Endodermal cell (in vitro differentiated cells): ENCODE measurements around the gene TSGA10. TPM values are rescaled to one million over a fixed set of nuclear protein-coding genes. Genes with fewer than 3 reads are reported as not detected.
"Not testable (repeated sequence)": the region's sequence is repeated elsewhere in the genome, so short reads cannot be mapped to it uniquely, and the experiment has no call there.

Experiments
- DNase-seq: peaks from one replicate; pipeline ENCODE4 v3.0.0-alpha.2; 2017
- H3K27ac ChIP-seq: 2 replicates; pipeline ENCODE4 v1.5.1; 2013; ENCODE audit warnings: mild to moderate bottlenecking, low read depth, low read length, moderate library complexity
- H3K27me3 ChIP-seq: 2 replicates; pipeline ENCODE4 v1.6.1; 2013; ENCODE audit warnings: mild to moderate bottlenecking, low read length, moderate library complexity; ENCODE audit not compliant: insufficient read depth, control insufficient read depth, poor library complexity, severe bottlenecking
- H3K36me3 ChIP-seq: 2 replicates; pipeline ENCODE4 v1.7.0; 2013; ENCODE audit warnings: mild to moderate bottlenecking, low read length, moderate library complexity; ENCODE audit not compliant: control insufficient read depth, insufficient read depth
- H3K4me1 ChIP-seq: one replicate; pipeline ENCODE4 v1.7.0; 2013; ENCODE audit warnings: low read length; ENCODE audit not compliant: control insufficient read depth, insufficient read depth
- H3K4me3 ChIP-seq: 2 replicates; pipeline ENCODE4 v1.5.1; 2013; ENCODE audit warnings: mild to moderate bottlenecking, low read length, moderate library complexity
- H3K9ac ChIP-seq: 2 replicates; pipeline ENCODE4 v1.6.1; 2013; ENCODE audit warnings: mild to moderate bottlenecking, low read length, moderate library complexity; ENCODE audit not compliant: poor library complexity, severe bottlenecking; ENCODE audit errors: extremely low read depth
- H3K9me3 ChIP-seq: 2 replicates; pipeline ENCODE4 v1.6.1; 2013; ENCODE audit warnings: mild to moderate bottlenecking, low read length, moderate library complexity; ENCODE audit not compliant: control insufficient read depth
- H3K27ac Mint-ChIP-seq: 2 replicates; pipeline ENCODE4 v1.8.0; 2020; ENCODE audit warnings: mixed read lengths
- H3K27me3 Mint-ChIP-seq: 2 replicates; pipeline ENCODE4 v1.8.0; 2021; ENCODE audit warnings: mild to moderate bottlenecking, mixed read lengths; ENCODE audit not compliant: insufficient read depth
- H3K36me3 Mint-ChIP-seq: 2 replicates; pipeline ENCODE4 v1.8.0; 2020; ENCODE audit warnings: low read depth, mixed read lengths
- H3K4me1 Mint-ChIP-seq: 2 replicates; pipeline ENCODE4 v1.8.0; 2020; ENCODE audit warnings: mixed read lengths
- H3K4me3 Mint-ChIP-seq: 2 replicates; pipeline ENCODE4 v1.8.0; 2020; ENCODE audit warnings: mild to moderate bottlenecking, moderate library complexity, mixed read lengths
- H3K9me3 Mint-ChIP-seq: 2 replicates; pipeline ENCODE4 v1.8.0; 2020; ENCODE audit warnings: mild to moderate bottlenecking, mixed read lengths
- WGBS, 2 experiments: methylation state at CpG; one replicate each; pipeline versions ENCODE4 v1.1.5 to v1.1.7; 2013; ENCODE audit warnings: missing lambda C conversion rate in 2 of 2, mixed read lengths in 1 of 2; ENCODE audit not compliant: insufficient coverage in 1 of 2, insufficient read length in 1 of 2; 5-methylcytosine and 5-hydroxymethylcytosine counted together
- total RNA-seq, 2 donors: library from RNA; stranded (reverse); fragmentation: NEBNext Ultra II Directional in 1 of 2; extraction: Animal tissue kit (Norgen Biotek cat#: 25700) in 1 of 2; gene quantifications; 2 replicates in 1 of 2; 3 replicates in 1 of 2; pipeline ENCODE4 v1.2.1, GENCODE V29; 2021
- TF ChIP-seq, protein P1 (sequence below): fragments of 200-600 bp; sonication (generic); conservative IDR thresholded peaks from 2 replicates; pipeline ENCODE4 v1.5.0; 2021; ENCODE audit warnings: antibody characterized with exemption, mild to moderate bottlenecking

TSGA10 gene
- total RNA-seq, 2 donors from 2014 or later, result 7.8 to 12.4 TPM

DNA sequence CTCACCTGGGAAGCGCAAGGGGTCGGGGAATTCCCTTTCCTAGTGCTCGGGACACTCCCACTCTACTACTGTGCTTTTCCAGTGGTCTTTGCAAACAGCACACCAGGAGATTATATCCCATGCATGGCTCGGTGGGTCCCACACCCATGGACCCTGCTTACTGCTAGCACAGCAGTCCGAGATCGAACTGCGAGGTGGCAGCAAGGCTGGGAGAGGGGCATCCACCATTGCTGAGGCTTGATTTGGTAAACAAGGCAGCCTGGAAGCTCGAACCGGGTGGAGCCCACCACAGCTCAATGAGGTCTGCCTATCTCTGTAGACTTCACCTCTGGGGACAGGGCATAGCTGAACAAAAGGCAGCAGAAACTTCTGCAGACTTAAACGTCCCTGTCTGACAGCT lies 154.0 kb downstream of the TSGA10 start:
- Histone ChIP-seq H3K9me3 (peaks cover 4% of the 10 kb centered on the region), H3K27me3 (no peaks in the 10 kb centered on the region), H3K4me3 (no peak overlapping the region), H3K9ac (no peak overlapping the region), H3K27ac (no peak overlapping the region), H3K36me3 (no peaks in the 10 kb centered on the region), H3K4me1 (no peaks in the 10 kb centered on the region)
- no peak for DNase-seq
- Mint-ChIP-seq H3K9me3 (peaks cover 55% of the 10 kb centered on the region), H3K27me3 (peaks cover 5% of the 10 kb centered on the region), H3K4me3 (no peak overlapping the region), H3K4me1 (no peaks in the 10 kb centered on the region), H3K27ac (no peak overlapping the region), H3K36me3 (peaks cover 1% of the 10 kb centered on the region)
- TF ChIP-seq, protein P1, sequence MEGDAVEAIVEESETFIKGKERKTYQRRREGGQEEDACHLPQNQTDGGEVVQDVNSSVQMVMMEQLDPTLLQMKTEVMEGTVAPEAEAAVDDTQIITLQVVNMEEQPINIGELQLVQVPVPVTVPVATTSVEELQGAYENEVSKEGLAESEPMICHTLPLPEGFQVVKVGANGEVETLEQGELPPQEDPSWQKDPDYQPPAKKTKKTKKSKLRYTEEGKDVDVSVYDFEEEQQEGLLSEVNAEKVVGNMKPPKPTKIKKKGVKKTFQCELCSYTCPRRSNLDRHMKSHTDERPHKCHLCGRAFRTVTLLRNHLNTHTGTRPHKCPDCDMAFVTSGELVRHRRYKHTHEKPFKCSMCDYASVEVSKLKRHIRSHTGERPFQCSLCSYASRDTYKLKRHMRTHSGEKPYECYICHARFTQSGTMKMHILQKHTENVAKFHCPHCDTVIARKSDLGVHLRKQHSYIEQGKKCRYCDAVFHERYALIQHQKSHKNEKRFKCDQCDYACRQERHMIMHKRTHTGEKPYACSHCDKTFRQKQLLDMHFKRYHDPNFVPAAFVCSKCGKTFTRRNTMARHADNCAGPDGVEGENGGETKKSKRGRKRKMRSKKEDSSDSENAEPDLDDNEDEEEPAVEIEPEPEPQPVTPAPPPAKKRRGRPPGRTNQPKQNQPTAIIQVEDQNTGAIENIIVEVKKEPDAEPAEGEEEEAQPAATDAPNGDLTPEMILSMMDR, result no peak
- 87 to 94% methylated on average over 8 to 10 of the region's 10 CpGs for WGBS, 2 experiments

DNA sequence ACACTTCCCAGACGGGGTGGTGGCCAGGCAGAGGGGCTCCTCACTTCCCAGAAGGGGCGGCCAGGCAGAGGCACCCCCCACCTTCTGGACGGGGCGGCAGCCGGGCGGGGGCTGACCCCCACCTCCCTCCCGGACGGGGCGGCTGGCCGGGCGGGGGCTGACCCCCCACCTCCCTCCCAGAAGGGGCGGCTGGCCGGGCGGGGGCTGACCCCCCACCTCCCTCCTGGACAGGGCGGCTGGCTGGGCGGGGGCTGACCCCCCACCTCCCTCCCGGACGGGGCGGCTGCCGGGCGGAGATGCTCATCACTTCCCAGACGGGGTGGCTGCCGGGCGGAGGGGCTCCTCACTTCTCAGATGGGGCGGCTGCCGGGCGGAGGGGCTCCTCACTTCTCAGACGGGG lies 166.0 kb downstream of the TSGA10 start:
- H3K27me3 ChIP-seq, DNase-seq, H3K27me3 Mint-ChIP-seq, H3K4me3 ChIP-seq, H3K4me1 Mint-ChIP-seq, H3K36me3 ChIP-seq, H3K27ac ChIP-seq, H3K4me3 Mint-ChIP-seq, H3K9ac ChIP-seq, H3K9me3 ChIP-seq, H3K36me3 Mint-ChIP-seq, H3K4me1 ChIP-seq, H3K27ac Mint-ChIP-seq: not testable (repeated sequence)
- H3K9me3 Mint-ChIP-seq, result peaks cover 35% of the 10 kb centered on the region
- 95% methylated on average over 24 of the region's 28 CpGs; no CpG with 5 or more reads in 1 of the 2 experiments for WGBS, 2 experiments

DNA sequence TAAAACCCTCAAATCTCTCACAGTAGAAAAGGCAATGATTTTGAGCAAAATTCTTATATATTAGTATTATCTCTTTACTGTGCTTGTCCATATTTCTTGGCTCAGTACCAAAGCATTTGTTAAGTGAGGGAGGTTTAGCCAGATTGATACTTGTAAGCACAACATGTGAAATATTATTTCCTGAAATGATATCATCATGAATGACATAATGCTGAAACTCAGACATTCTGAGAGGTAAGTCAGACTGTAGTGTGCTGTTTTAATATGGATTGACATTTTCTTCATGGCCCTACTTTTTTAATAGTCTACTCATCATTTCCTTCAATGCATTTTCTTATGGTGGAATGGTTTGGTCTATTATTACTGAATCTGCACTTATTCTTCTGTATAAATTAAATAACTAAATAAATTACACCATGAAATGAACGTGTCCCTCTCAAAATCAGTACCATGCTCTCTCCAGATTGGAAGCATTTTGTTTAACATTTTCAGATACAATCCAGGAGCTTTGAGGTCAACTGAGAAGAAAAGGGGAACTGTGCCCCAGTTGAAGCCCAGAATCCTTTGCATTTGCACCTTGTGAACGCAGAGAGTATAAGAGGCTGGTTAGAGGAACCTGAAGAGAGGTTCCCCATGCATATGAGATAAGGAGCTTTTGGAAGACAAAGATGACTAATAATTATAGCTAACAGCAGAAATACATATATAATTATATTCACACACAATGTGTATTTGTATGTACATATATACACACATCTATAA lies 168.7 kb downstream of the TSGA10 start:
- no peak overlapping the region for H3K27ac Mint-ChIP-seq
- H3K4me3 Mint-ChIP-seq, result no peak overlapping the region
- no peaks in the 10 kb centered on the region for H3K9me3 ChIP-seq
- H3K36me3 ChIP-seq, result no peaks in the 10 kb centered on the region
- H3K36me3 Mint-ChIP-seq, result no peaks in the 10 kb centered on the region
- no peak overlapping the region for H3K9ac ChIP-seq
- H3K4me1 ChIP-seq, result no peaks in the 10 kb centered on the region
- H3K4me1 Mint-ChIP-seq, result no peaks in the 10 kb centered on the region
- H3K27ac ChIP-seq, result no peak overlapping the region
- 79% methylated on average over 2 of the region's 2 CpGs; no CpG with 5 or more reads in 1 of the 2 experiments for WGBS, 2 experiments
- DNase-seq, result no peak
- no peak overlapping the region for H3K4me3 ChIP-seq
- no peaks in the 10 kb centered on the region for H3K27me3 ChIP-seq
- H3K27me3 Mint-ChIP-seq, result no peaks in the 10 kb centered on the region
- TF ChIP-seq, protein P1, result no peak
- peaks cover 32% of the 10 kb centered on the region for H3K9me3 Mint-ChIP-seq
